Endodermal cell (in vitro differentiated cells): Measurements from ENCODE around the gene ETV6. TPM values are rescaled to one million over a fixed set of nuclear protein-coding genes. Genes with fewer than 3 reads are reported as not detected.

Source experiments
- DNase-seq: peaks from one replicate; pipeline ENCODE4 v3.0.0-alpha.2; 2017
- H3K27ac ChIP-seq: 2 replicates; pipeline ENCODE4 v1.5.1; 2013; ENCODE audit warnings: mild to moderate bottlenecking, low read depth, low read length, moderate library complexity
- H3K27me3 ChIP-seq: 2 replicates; pipeline ENCODE4 v1.6.1; 2013; ENCODE audit warnings: mild to moderate bottlenecking, low read length, moderate library complexity; ENCODE audit not compliant: insufficient read depth, control insufficient read depth, poor library complexity, severe bottlenecking
- H3K36me3 ChIP-seq: 2 replicates; pipeline ENCODE4 v1.7.0; 2013; ENCODE audit warnings: mild to moderate bottlenecking, low read length, moderate library complexity; ENCODE audit not compliant: control insufficient read depth, insufficient read depth
- H3K4me1 ChIP-seq: one replicate; pipeline ENCODE4 v1.7.0; 2013; ENCODE audit warnings: low read length; ENCODE audit not compliant: control insufficient read depth, insufficient read depth
- H3K4me3 ChIP-seq: 2 replicates; pipeline ENCODE4 v1.5.1; 2013; ENCODE audit warnings: mild to moderate bottlenecking, low read length, moderate library complexity
- H3K9ac ChIP-seq: 2 replicates; pipeline ENCODE4 v1.6.1; 2013; ENCODE audit warnings: mild to moderate bottlenecking, low read length, moderate library complexity; ENCODE audit not compliant: poor library complexity, severe bottlenecking; ENCODE audit errors: extremely low read depth
- H3K9me3 ChIP-seq: 2 replicates; pipeline ENCODE4 v1.6.1; 2013; ENCODE audit warnings: mild to moderate bottlenecking, low read length, moderate library complexity; ENCODE audit not compliant: control insufficient read depth
- H3K27ac Mint-ChIP-seq: 2 replicates; pipeline ENCODE4 v1.8.0; 2020; ENCODE audit warnings: mixed read lengths
- H3K27me3 Mint-ChIP-seq: 2 replicates; pipeline ENCODE4 v1.8.0; 2021; ENCODE audit warnings: mild to moderate bottlenecking, mixed read lengths; ENCODE audit not compliant: insufficient read depth
- H3K36me3 Mint-ChIP-seq: 2 replicates; pipeline ENCODE4 v1.8.0; 2020; ENCODE audit warnings: low read depth, mixed read lengths
- H3K4me1 Mint-ChIP-seq: 2 replicates; pipeline ENCODE4 v1.8.0; 2020; ENCODE audit warnings: mixed read lengths
- H3K4me3 Mint-ChIP-seq: 2 replicates; pipeline ENCODE4 v1.8.0; 2020; ENCODE audit warnings: mild to moderate bottlenecking, moderate library complexity, mixed read lengths
- H3K9me3 Mint-ChIP-seq: 2 replicates; pipeline ENCODE4 v1.8.0; 2020; ENCODE audit warnings: mild to moderate bottlenecking, mixed read lengths
- CTCF ChIP-seq: fragments of 200-600 bp; sonication (generic); conservative IDR thresholded peaks from 2 replicates; pipeline ENCODE4 v1.5.0; 2021; ENCODE audit warnings: antibody characterized with exemption, mild to moderate bottlenecking
- WGBS, 2 experiments: methylation state at CpG; one replicate each; pipeline versions ENCODE4 v1.1.5 to v1.1.7; 2013; ENCODE audit warnings: missing lambda C conversion rate in 2 of 2, mixed read lengths in 1 of 2; ENCODE audit not compliant: insufficient coverage in 1 of 2, insufficient read length in 1 of 2; 5-methylcytosine and 5-hydroxymethylcytosine counted together
- total RNA-seq, 2 donors: library from RNA; stranded (reverse); fragmentation: NEBNext Ultra II Directional in 1 of 2; extraction: Animal tissue kit (Norgen Biotek cat#: 25700) in 1 of 2; gene quantifications; 2 replicates in 1 of 2; 3 replicates in 1 of 2; pipeline ENCODE4 v1.2.1, GENCODE V29; 2021

Gene ETV6
- total RNA-seq, 2 donors from 2014 or later, result 9.3 to 22.1 TPM

- peaks cover 36% of the 10 kb centered on the region for H3K4me1 ChIP-seq
- WGBS, 2 experiments, result 90 to 91% methylated on average over 7 of the region's 8 CpGs
- H3K27me3 Mint-ChIP-seq, result peaks cover 6% of the 10 kb centered on the region
- H3K4me3 ChIP-seq, result no peak overlapping the region
- H3K36me3 Mint-ChIP-seq, result peaks cover 5% of the 10 kb centered on the region
- no peaks in the 10 kb centered on the region for H3K36me3 ChIP-seq
- TF ChIP-seq CTCF, result no peak
- no peaks in the 10 kb centered on the region for H3K27me3 ChIP-seq
- no peak overlapping the region for H3K4me3 Mint-ChIP-seq
- H3K9me3 Mint-ChIP-seq, result peaks cover 5% of the 10 kb centered on the region
- H3K27ac ChIP-seq, result no peak overlapping the region
- no peak for DNase-seq
- H3K4me1 Mint-ChIP-seq, result peaks cover 81% of the 10 kb centered on the region
- peak overlapping the region; percentile 8 for H3K27ac Mint-ChIP-seq
- H3K9me3 ChIP-seq, result no peaks in the 10 kb centered on the region
- H3K9ac ChIP-seq, result no peak overlapping the region
Measured at GRCh38 chr12:11717519-11717961, 68.1 kb downstream of the ETV6 start.

GRCh38 chr12:11718105-11718504 lies 68.6 kb downstream of the ETV6 start:
- Mint-ChIP-seq H3K9me3 (peaks cover 5% of the 10 kb centered on the region), H3K4me3 (no peak overlapping the region), H3K4me1 (peaks cover 86% of the 10 kb centered on the region), H3K27me3 (peaks cover 6% of the 10 kb centered on the region), H3K36me3 (peaks cover 2% of the 10 kb centered on the region), H3K27ac (no peak overlapping the region)
- 88 to 100% methylated on average over 2 to 3 of the region's 3 CpGs for WGBS, 2 experiments
- Histone ChIP-seq H3K27ac (no peak overlapping the region), H3K4me3 (no peak overlapping the region), H3K36me3 (no peaks in the 10 kb centered on the region), H3K27me3 (no peaks in the 10 kb centered on the region), H3K9ac (no peak overlapping the region), H3K9me3 (no peaks in the 10 kb centered on the region), H3K4me1 (peaks cover 40% of the 10 kb centered on the region)
- DNase-seq, result no peak
- no peak for TF ChIP-seq CTCF

- Mint-ChIP-seq H3K27me3 (peaks cover 6% of the 10 kb centered on the region), H3K27ac (no peak overlapping the region), H3K36me3 (peaks cover 2% of the 10 kb centered on the region), H3K9me3 (peaks cover 5% of the 10 kb centered on the region), H3K4me3 (no peak overlapping the region), H3K4me1 (peaks cover 91% of the 10 kb centered on the region)
- no peak overlapping the region for H3K9ac ChIP-seq
- DNase-seq, result no peak
- H3K27me3 ChIP-seq, result no peaks in the 10 kb centered on the region
- TF ChIP-seq CTCF, result no peak
- H3K4me1 ChIP-seq, result peaks cover 46% of the 10 kb centered on the region
- 67 to 77% methylated on average over 6 of the region's 6 CpGs for WGBS, 2 experiments
- H3K27ac ChIP-seq, result peak overlapping the region; percentile 25
- no peaks in the 10 kb centered on the region for H3K9me3 ChIP-seq
- H3K36me3 ChIP-seq, result no peaks in the 10 kb centered on the region
- H3K4me3 ChIP-seq, result no peak overlapping the region
Measured at GRCh38 chr12:11718768-11719253, 69.3 kb downstream of the ETV6 start.
